SHP77 treated with DMSO at 0.1 percent for 48 hours (cell line): ENCODE results near the gene CREB3L2.
"Not testable (repeated sequence)": the region's sequence is repeated elsewhere in the genome, so short reads cannot be mapped to it uniquely, and the experiment has no call there.

Source experiments
- DNase-seq: peaks from one replicate; lab custom pipeline; 2025; lab: John Stamatoyannopoulos, UW

CREB3L2 gene

GRCh38 chr7:137987968-137988367, 13.9 kb downstream of the CREB3L2 start:
- DNase-seq = no peak

- DNase-seq = no peak
These were observed 14.3 kb downstream of the CREB3L2 start for GRCh38 chr7:137987563-137987962.

GRCh38 chr7:137987018-137987349, 14.9 kb downstream of the CREB3L2 start:
- DNase-seq = no peak

- no peak for DNase-seq
These were observed 15.5 kb downstream of the CREB3L2 start for GRCh38 chr7:137986252-137987017.

GRCh38 chr7:137985897-137986251, 16.0 kb downstream of the CREB3L2 start:
- no peak for DNase-seq

- DNase-seq = no peak
These were observed 16.5 kb downstream of the CREB3L2 start for GRCh38 chr7:137985253-137985896.

GRCh38 chr7:137984181-137985041, 17.5 kb downstream of the CREB3L2 start:
- DNase-seq = no peak

- DNase-seq = peak; percentile 5
These were observed 18.4 kb downstream of the CREB3L2 start for GRCh38 chr7:137983323-137984008.

- DNase-seq = not testable (repeated sequence)
These were observed 19.5 kb downstream of the CREB3L2 start for GRCh38 chr7:137982394-137982793.

GRCh38 chr7:137981668-137982067, 20.2 kb downstream of the CREB3L2 start:
- no peak for DNase-seq

GRCh38 chr7:137981175-137981574, 20.7 kb downstream of the CREB3L2 start:
- DNase-seq = no peak

- no peak for DNase-seq
These were observed 21.6 kb downstream of the CREB3L2 start for GRCh38 chr7:137980308-137980707.

- DNase-seq = no peak
These were observed 23.2 kb downstream of the CREB3L2 start for GRCh38 chr7:137978464-137979237.

GRCh38 chr7:137977173-137977572, 24.7 kb downstream of the CREB3L2 start:
- no peak for DNase-seq

- no peak for DNase-seq
These were observed 25.2 kb downstream of the CREB3L2 start for GRCh38 chr7:137976696-137977095.

GRCh38 chr7:137976232-137976631, 25.7 kb downstream of the CREB3L2 start:
- no peak for DNase-seq

- no peak for DNase-seq
These were observed 26.1 kb downstream of the CREB3L2 start for GRCh38 chr7:137975768-137976167.

- DNase-seq = no peak
These were observed 26.7 kb downstream of the CREB3L2 start for GRCh38 chr7:137975221-137975620.

GRCh38 chr7:137974766-137975165, 27.1 kb downstream of the CREB3L2 start:
- no peak for DNase-seq

- DNase-seq = no peak
These were observed 31.5 kb downstream of the CREB3L2 start for GRCh38 chr7:137970253-137970975.

GRCh38 chr7:137969828-137970227, 32.1 kb downstream of the CREB3L2 start:
- no peak for DNase-seq
